ENCODE results near the gene PSMB4. TPM values are rescaled to one million over a fixed set of nuclear protein-coding genes. Genes with fewer than 3 reads are reported as not detected.
"Not testable (repeated sequence)": the region's sequence is repeated elsewhere in the genome, so short reads cannot be mapped to it uniquely, and the experiment has no call there.

PSMB4 gene
- total and polyA plus RNA-seq, 7 donors: 237 to 362 (median 277) TPM

GRCh38 chr1:151435174-151435573, 35.8 kb downstream of the PSMB4 start:
- Histone ChIP-seq H3K9me3 (no peaks in the 10 kb centered on the region), H3K4me3 (no peak overlapping the region), H3K27ac (peak overlapping the region in 2 of 4 donors; percentile 3 to 45), H3K27me3 (no peaks in the 10 kb centered on the region), H3K4me1 (peaks cover 0 to 49% (median 28%) of the 10 kb centered on the region in 4 donors), H3K36me3 (peaks cover 0 to 32% (median 3%) of the 10 kb centered on the region in 4 donors)
- 92 to 93% methylated on average over 3 of the region's 3 CpGs for WGBS, 2 donors
- no peak for DNase-seq
- no peak for TF ChIP-seq POLR2A (IDR thresholded peaks at IDR 0.05)
- TF ChIP-seq, protein P1, sequence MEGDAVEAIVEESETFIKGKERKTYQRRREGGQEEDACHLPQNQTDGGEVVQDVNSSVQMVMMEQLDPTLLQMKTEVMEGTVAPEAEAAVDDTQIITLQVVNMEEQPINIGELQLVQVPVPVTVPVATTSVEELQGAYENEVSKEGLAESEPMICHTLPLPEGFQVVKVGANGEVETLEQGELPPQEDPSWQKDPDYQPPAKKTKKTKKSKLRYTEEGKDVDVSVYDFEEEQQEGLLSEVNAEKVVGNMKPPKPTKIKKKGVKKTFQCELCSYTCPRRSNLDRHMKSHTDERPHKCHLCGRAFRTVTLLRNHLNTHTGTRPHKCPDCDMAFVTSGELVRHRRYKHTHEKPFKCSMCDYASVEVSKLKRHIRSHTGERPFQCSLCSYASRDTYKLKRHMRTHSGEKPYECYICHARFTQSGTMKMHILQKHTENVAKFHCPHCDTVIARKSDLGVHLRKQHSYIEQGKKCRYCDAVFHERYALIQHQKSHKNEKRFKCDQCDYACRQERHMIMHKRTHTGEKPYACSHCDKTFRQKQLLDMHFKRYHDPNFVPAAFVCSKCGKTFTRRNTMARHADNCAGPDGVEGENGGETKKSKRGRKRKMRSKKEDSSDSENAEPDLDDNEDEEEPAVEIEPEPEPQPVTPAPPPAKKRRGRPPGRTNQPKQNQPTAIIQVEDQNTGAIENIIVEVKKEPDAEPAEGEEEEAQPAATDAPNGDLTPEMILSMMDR (IDR thresholded peaks at IDR 0.05): no peak
- TF ChIP-seq POLR2AphosphoS5 (IDR thresholded peaks at IDR 0.05): no peak
- TF ChIP-seq EP300 (IDR thresholded peaks at IDR 0.05): no peak
- intact Hi-C loops (cut with DNase I): no loop called here

- H3K9me3 ChIP-seq: no peaks in the 10 kb centered on the region
- TF ChIP-seq, protein P1 (IDR thresholded peaks at IDR 0.05): no peak
- TF ChIP-seq EP300 (IDR thresholded peaks at IDR 0.05) (no peak), POLR2AphosphoS5 (IDR thresholded peaks at IDR 0.05) (no peak), POLR2A (IDR thresholded peaks at IDR 0.05) (no peak)
- no peaks in the 10 kb centered on the region for H3K27me3 ChIP-seq
- DNase-seq: no peak
- peaks cover 0 to 44% (median 0%) of the 10 kb centered on the region in 4 donors for H3K36me3 ChIP-seq
- H3K4me1 ChIP-seq: peaks cover 0 to 67% (median 37%) of the 10 kb centered on the region in 4 donors
- 78 to 87% methylated on average over 6 of the region's 6 CpGs for whole genome bisulfite sequencing, 2 donors
- H3K27ac ChIP-seq: no peak overlapping the region
- intact Hi-C loops (cut with DNase I): no loop called here
- no peak overlapping the region for H3K4me3 ChIP-seq
These were observed 37.6 kb downstream of the PSMB4 start for GRCh38 chr1:151436985-151437384.

DNA sequence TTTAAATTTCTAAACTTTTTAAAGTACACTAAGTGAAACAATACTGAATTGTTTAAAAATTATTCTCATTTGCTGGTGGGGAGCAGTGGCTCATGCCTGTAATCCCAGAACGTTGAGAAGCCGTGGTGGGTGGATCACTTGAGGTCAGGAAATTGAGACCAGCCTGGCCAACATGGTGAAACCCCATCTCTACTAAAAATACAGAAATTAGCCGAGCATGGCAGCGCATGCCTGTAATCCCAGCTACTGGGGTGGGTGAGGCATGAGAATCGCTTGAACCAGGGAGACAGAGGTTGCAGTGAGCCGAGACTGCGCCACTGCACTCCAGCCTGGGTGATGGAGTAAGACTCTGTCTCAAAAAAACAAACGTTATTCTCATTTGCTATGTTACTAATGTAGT, 38.0 kb downstream of the PSMB4 start:
- WGBS, 2 donors: 72 to 77% methylated on average over 8 of the region's 8 CpGs
- intact Hi-C loops (cut with DNase I); H3K27me3 ChIP-seq; H3K27ac ChIP-seq; DNase-seq; H3K4me3 ChIP-seq; H3K9me3 ChIP-seq: not testable (repeated sequence)
- peaks cover 0 to 70% (median 38%) of the 10 kb centered on the region in 4 donors for H3K4me1 ChIP-seq
- peaks cover 0 to 44% (median 0%) of the 10 kb centered on the region in 4 donors for H3K36me3 ChIP-seq

- H3K4me3 ChIP-seq: no peak overlapping the region
- intact Hi-C loops (cut with DNase I): loop anchor here (2.0 to 5.0 kb wide), 3 partner anchors 67 to 288 kb away; partner anchors contain the start of gene CGN
- WGBS, 2 donors: 34 to 47% methylated on average over 4 of the region's 4 CpGs
- no peak for DNase-seq
- H3K27ac ChIP-seq: peak overlapping the region in 3 of 4 donors; percentile 44 to 57 (median 51)
- H3K9me3 ChIP-seq: no peaks in the 10 kb centered on the region
- peaks cover 0 to 32% (median 0%) of the 10 kb centered on the region in 4 donors for H3K36me3 ChIP-seq
- no peaks in the 10 kb centered on the region for H3K27me3 ChIP-seq
- H3K4me1 ChIP-seq: peaks cover 0 to 65% (median 46%) of the 10 kb centered on the region in 4 donors
- TF ChIP-seq POLR2A (IDR thresholded peaks at IDR 0.05): no peak
- TF ChIP-seq, protein P1 (IDR thresholded peaks at IDR 0.05): peak; percentile 27 to 74 (median 59)
- no peak for TF ChIP-seq POLR2AphosphoS5 (IDR thresholded peaks at IDR 0.05)
- no peak for TF ChIP-seq EP300 (IDR thresholded peaks at IDR 0.05)
These were observed 44.7 kb downstream of the PSMB4 start for GRCh38 chr1:151443846-151444782.

- TF ChIP-seq, protein P1 (IDR thresholded peaks at IDR 0.05): no peak
- TF ChIP-seq POLR2AphosphoS5 (IDR thresholded peaks at IDR 0.05): no peak
- Histone ChIP-seq H3K9me3 (no peaks in the 10 kb centered on the region), H3K27me3 (no peaks in the 10 kb centered on the region), H3K36me3 (peaks cover 0 to 26% (median 0%) of the 10 kb centered on the region in 4 donors), H3K27ac (peak overlapping the region in 3 of 4 donors; percentile 44 to 57 (median 51)), H3K4me3 (no peak overlapping the region), H3K4me1 (peaks cover 0 to 59% (median 46%) of the 10 kb centered on the region in 4 donors)
- no peak for DNase-seq
- intact Hi-C loops (cut with DNase I): loop anchor here (2.0 to 5.0 kb wide), 2 partner anchors 90 to 288 kb away; no protein-coding TSS in a partner anchor
- WGBS, 2 donors: 83 to 84% methylated on average over 4 of the region's 4 CpGs
These were observed 45.4 kb downstream of the PSMB4 start for GRCh38 chr1:151444783-151445177.

All from sigmoid colon (tissue), 7 donors.